Ascending aorta (tissue), 2 donors: ENCODE data around the gene TPX2. TPM values are rescaled to one million over a fixed set of nuclear protein-coding genes. Genes with fewer than 3 reads are reported as not detected.

Experiments
- DNase-seq, 2 donors: peaks; one replicate each; pipeline ENCODE4 v3.0.0-alpha.2; 2019; ENCODE audit warnings: low spot score in 2 of 2
- H3K27ac ChIP-seq, 2 donors: fragments of 200-600 bp; sonication (generic); one replicate each; pipeline ENCODE4 v1.5.1; 2016 to 2017; ENCODE audit warnings: mild to moderate bottlenecking in 1 of 2
- H3K27me3 ChIP-seq: fragments of 200-600 bp; sonication (generic); one replicate; pipeline ENCODE4 v1.5.1; 2017
- H3K36me3 ChIP-seq, 2 donors: fragments of 200-600 bp; sonication (generic); one replicate each; pipeline ENCODE4 v1.5.1; 2016
- H3K4me1 ChIP-seq, 2 donors: fragments of 200-600 bp; sonication (generic); one replicate each; pipeline ENCODE4 v1.5.1; 2016 to 2017; ENCODE audit warnings: mild to moderate bottlenecking in 1 of 2
- H3K4me3 ChIP-seq, 2 donors: fragments of 200-600 bp; sonication (generic); one replicate each; pipeline ENCODE4 v1.5.1; 2016 to 2017; ENCODE audit warnings: mild to moderate bottlenecking in 1 of 2
- H3K9me3 ChIP-seq, 2 donors: fragments of 200-600 bp; sonication (generic); one replicate each; pipeline ENCODE4 v1.5.1; 2016
- intact Hi-C: fragments of 100-400 bp; cut with DNase I; formaldehyde crosslinking; loops from one replicate; pipeline ENCODE4 v1.15.1; 2023
- total RNA-seq: library from RNA; depleted of rRNA; stranded (reverse); fragments of >200 nt; gene quantifications from one replicate; pipeline ENCODE4 v1.1.0, GENCODE V29; 2016
- TF ChIP-seq, protein P1 (sequence below), 3 experiments: fragments of 200-600 bp in 2 of 3; fragments of 450-650 bp in 1 of 3; sonication (generic) in 2 of 3; IDR thresholded peaks; one replicate each; pipeline ENCODE4 v1.5.1; 2016 to 2019; ENCODE audit warnings: antibody characterized with exemption in 3 of 3, mild to moderate bottlenecking in 1 of 3, moderate library complexity in 1 of 3

Gene TPX2
- total RNA-seq, 1 donor from 2014 or later, result not detected

- peak overlapping the region; percentile 95 to 98 for H3K27ac ChIP-seq
- peaks cover 28 to 76% of the 10 kb centered on the region in 2 donors for H3K4me1 ChIP-seq
- no peaks in the 10 kb centered on the region for H3K27me3 ChIP-seq
- TF ChIP-seq, protein P1, sequence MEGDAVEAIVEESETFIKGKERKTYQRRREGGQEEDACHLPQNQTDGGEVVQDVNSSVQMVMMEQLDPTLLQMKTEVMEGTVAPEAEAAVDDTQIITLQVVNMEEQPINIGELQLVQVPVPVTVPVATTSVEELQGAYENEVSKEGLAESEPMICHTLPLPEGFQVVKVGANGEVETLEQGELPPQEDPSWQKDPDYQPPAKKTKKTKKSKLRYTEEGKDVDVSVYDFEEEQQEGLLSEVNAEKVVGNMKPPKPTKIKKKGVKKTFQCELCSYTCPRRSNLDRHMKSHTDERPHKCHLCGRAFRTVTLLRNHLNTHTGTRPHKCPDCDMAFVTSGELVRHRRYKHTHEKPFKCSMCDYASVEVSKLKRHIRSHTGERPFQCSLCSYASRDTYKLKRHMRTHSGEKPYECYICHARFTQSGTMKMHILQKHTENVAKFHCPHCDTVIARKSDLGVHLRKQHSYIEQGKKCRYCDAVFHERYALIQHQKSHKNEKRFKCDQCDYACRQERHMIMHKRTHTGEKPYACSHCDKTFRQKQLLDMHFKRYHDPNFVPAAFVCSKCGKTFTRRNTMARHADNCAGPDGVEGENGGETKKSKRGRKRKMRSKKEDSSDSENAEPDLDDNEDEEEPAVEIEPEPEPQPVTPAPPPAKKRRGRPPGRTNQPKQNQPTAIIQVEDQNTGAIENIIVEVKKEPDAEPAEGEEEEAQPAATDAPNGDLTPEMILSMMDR (IDR thresholded peaks at IDR 0.05), result no peak
- no peaks in the 10 kb centered on the region for H3K9me3 ChIP-seq
- no peak for DNase-seq
- peaks cover 5 to 34% of the 10 kb centered on the region in 2 donors for H3K36me3 ChIP-seq
- intact Hi-C loops, result loop anchor here (1.0 kb wide), 1 partner anchor 12 kb away; no protein-coding TSS in a partner anchor
- peak overlapping the region in 1 of 2 donors; percentile 53 for H3K4me3 ChIP-seq
Measured at GRCh38 chr20:31711179-31712111, 27.6 kb upstream of the TPX2 start.

DNA sequence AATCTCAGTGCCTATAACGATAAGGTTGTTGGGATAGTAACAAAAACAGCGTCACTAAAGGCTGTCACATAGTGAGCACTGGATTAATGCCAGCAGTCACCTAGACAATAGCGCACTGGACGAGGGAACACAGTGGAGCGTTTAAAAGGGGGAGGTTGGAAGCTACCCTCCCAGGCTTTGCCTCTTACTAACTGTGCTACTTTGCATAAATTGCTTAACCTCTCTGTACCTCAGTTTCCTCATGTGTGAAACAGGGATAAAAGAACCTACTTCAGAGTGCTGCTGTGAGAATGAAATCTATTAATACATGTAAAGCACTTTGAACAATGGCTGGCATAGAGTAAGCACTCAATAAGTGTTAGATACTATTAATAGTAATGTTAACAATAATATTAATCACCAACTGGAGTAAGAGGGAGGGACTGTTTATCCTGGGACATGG, 27.0 kb upstream of the TPX2 start:
- H3K27ac ChIP-seq, result peak overlapping the region; percentile 95 to 98
- H3K4me1 ChIP-seq, result peaks cover 28 to 75% of the 10 kb centered on the region in 2 donors
- no peaks in the 10 kb centered on the region for H3K27me3 ChIP-seq
- intact Hi-C loops, result loop anchor here (1.0 kb wide), 1 partner anchor 13 kb away; no protein-coding TSS in a partner anchor
- peaks cover 6 to 27% of the 10 kb centered on the region in 2 donors for H3K36me3 ChIP-seq
- TF ChIP-seq, protein P1 (IDR thresholded peaks at IDR 0.05), result no peak
- DNase-seq, result peak in 1 of 2 donors; percentile 72
- H3K9me3 ChIP-seq, result no peaks in the 10 kb centered on the region
- peak overlapping the region; percentile 18 to 53 for H3K4me3 ChIP-seq

GRCh38 chr20:31712564-31713311, 26.4 kb upstream of the TPX2 start:
- peaks cover 28 to 81% of the 10 kb centered on the region in 2 donors for H3K4me1 ChIP-seq
- peak overlapping the region; percentile 95 to 98 for H3K27ac ChIP-seq
- peak; percentile 87 to 98 for DNase-seq
- intact Hi-C loops, result loop anchor here (1.0 kb wide), 3 partner anchors 10 to 42 kb away; partner anchors contain the start of gene BCL2L1
- no peaks in the 10 kb centered on the region for H3K27me3 ChIP-seq
- TF ChIP-seq, protein P1 (IDR thresholded peaks at IDR 0.05), result no peak
- peak overlapping the region; percentile 18 to 53 for H3K4me3 ChIP-seq
- no peaks in the 10 kb centered on the region for H3K9me3 ChIP-seq
- peaks cover 6 to 23% of the 10 kb centered on the region in 2 donors for H3K36me3 ChIP-seq

- peak in 1 of 2 donors; percentile 95 for DNase-seq
- intact Hi-C loops, result loop anchor here (1.0 kb wide), 2 partner anchors 9 to 43 kb away; partner anchors contain the start of gene BCL2L1
- H3K4me1 ChIP-seq, result peaks cover 27 to 79% of the 10 kb centered on the region in 2 donors
- H3K27ac ChIP-seq, result peak overlapping the region; percentile 95 to 98
- H3K9me3 ChIP-seq, result no peaks in the 10 kb centered on the region
- H3K36me3 ChIP-seq, result peaks cover 6 to 22% of the 10 kb centered on the region in 2 donors
- H3K27me3 ChIP-seq, result no peaks in the 10 kb centered on the region
- TF ChIP-seq, protein P1 (IDR thresholded peaks at IDR 0.05), result no peak
- H3K4me3 ChIP-seq, result peak overlapping the region; percentile 12 to 53
Measured at GRCh38 chr20:31713312-31714273, 25.5 kb upstream of the TPX2 start.
